Smooth muscle cell (in vitro differentiated cells): ENCODE measurements around the gene UBE2U. TPM values are rescaled to one million over a fixed set of nuclear protein-coding genes. Genes with fewer than 3 reads are reported as not detected.

ENCODE experiments used
- DNase-seq: peaks from one replicate; lab custom pipeline; 2025; ENCODE audit not compliant: unreplicated experiment; lab: John Stamatoyannopoulos, UW
- H2AFZ ChIP-seq: fragments of 200-600 bp; sonication (generic); 2 replicates; pipeline ENCODE4 v1.6.0; 2016; ENCODE audit warnings: antibody characterized with exemption, low read depth, mild to moderate bottlenecking
- H3F3A ChIP-seq: fragments of 200-600 bp; sonication (generic); 2 replicates; pipeline ENCODE4 v1.6.0; 2017; ENCODE audit warnings: antibody characterized with exemption, low read depth
- H3K27ac ChIP-seq: fragments of 200-600 bp; sonication (generic); 2 replicates; pipeline ENCODE4 v1.5.1; 2016; ENCODE audit warnings: low read depth, mild to moderate bottlenecking
- H3K27me3 ChIP-seq: fragments of 200-600 bp; sonication (generic); 2 replicates; pipeline ENCODE4 v1.6.1; 2016; ENCODE audit warnings: low read depth, mild to moderate bottlenecking
- H3K36me3 ChIP-seq: fragments of 200-600 bp; sonication (generic); 2 replicates; pipeline ENCODE4 v1.5.1; 2016; ENCODE audit warnings: low read depth
- H3K4me1 ChIP-seq: fragments of 200-600 bp; sonication (generic); 2 replicates; pipeline ENCODE4 v1.5.1; 2016; ENCODE audit warnings: low read depth
- H3K4me2 ChIP-seq: fragments of 200-600 bp; sonication (generic); 2 replicates; pipeline ENCODE4 v1.6.0; 2016; ENCODE audit warnings: mild to moderate bottlenecking
- H3K4me3 ChIP-seq: fragments of 200-600 bp; sonication (generic); 2 replicates; pipeline ENCODE4 v1.5.1; 2016; ENCODE audit warnings: mild to moderate bottlenecking
- H3K79me2 ChIP-seq: fragments of 200-600 bp; sonication (generic); 2 replicates; pipeline ENCODE4 v1.6.0; 2016; ENCODE audit warnings: low read depth, mild to moderate bottlenecking
- H3K9ac ChIP-seq: fragments of 200-600 bp; sonication (generic); 2 replicates; pipeline ENCODE4 v1.6.0; 2016; ENCODE audit warnings: low read depth
- H3K9me3 ChIP-seq: fragments of 200-600 bp; sonication (generic); replicated peaks from 2 replicates; pipeline ENCODE4 v1.5.1; 2016; ENCODE audit warnings: low read depth
- H4K20me1 ChIP-seq: fragments of 200-600 bp; sonication (generic); 2 replicates; pipeline ENCODE4 v1.6.0; 2016; ENCODE audit warnings: low read depth
- CTCF ChIP-seq: fragments of 200-600 bp; sonication (generic); IDR thresholded peaks from 2 replicates; pipeline ENCODE4 v1.5.1; 2017; ENCODE audit warnings: borderline replicate concordance, mild to moderate bottlenecking, antibody characterized with exemption; ENCODE audit not compliant: insufficient read depth, poor library complexity, severe bottlenecking
- WGBS: methylation state at CpG from one replicate; pipeline ENCODE4 v1.1.7; 2016; ENCODE audit warnings: low lambda C conversion rate; 5-methylcytosine and 5-hydroxymethylcytosine counted together
- polyA plus RNA-seq: library from polyadenylated mRNA; unstranded; fragments of >200 nt; fragmentation: Nextera tagmentation; extraction: Ambion mirVana; gene quantifications from 2 replicates; pipeline ENCODE4 v1.2.1, GENCODE V29; 2016
- total RNA-seq: library from RNA; depleted of rRNA; stranded (reverse); fragments of >200 nt; gene quantifications from 2 replicates; pipeline ENCODE4 v1.2.3, GENCODE V29; 2014

Gene UBE2U
- total and polyA plus RNA-seq, 2 experiments from 2014 or later = not detected

GRCh38 chr1:64194168-64195080 lies 9.0 kb upstream of the UBE2U start:
- H3K27me3 ChIP-seq = no peaks in the 10 kb centered on the region
- TF ChIP-seq CTCF = no peak
- H3K27ac ChIP-seq = no peak overlapping the region
- no peaks in the 10 kb centered on the region for H4K20me1 ChIP-seq
- no peaks in the 10 kb centered on the region for H3K36me3 ChIP-seq
- H2AFZ ChIP-seq = no peak overlapping the region
- no peak for DNase-seq
- 86% methylated on average over 8 of the region's 8 CpGs for WGBS
- H3F3A ChIP-seq = no peaks in the 10 kb centered on the region
- no peaks in the 10 kb centered on the region for H3K4me1 ChIP-seq
- no peak overlapping the region for H3K4me3 ChIP-seq
- H3K9ac ChIP-seq = no peak overlapping the region
- no peak overlapping the region for H3K4me2 ChIP-seq
- H3K79me2 ChIP-seq = no peaks in the 10 kb centered on the region
- no peaks in the 10 kb centered on the region for H3K9me3 ChIP-seq

- Histone ChIP-seq H4K20me1 (no peaks in the 10 kb centered on the region), H3K27me3 (no peaks in the 10 kb centered on the region), H3K79me2 (no peaks in the 10 kb centered on the region), H3K4me3 (no peak overlapping the region), H3K9ac (no peak overlapping the region), H3K9me3 (no peaks in the 10 kb centered on the region), H3K4me1 (no peaks in the 10 kb centered on the region), H3K36me3 (no peaks in the 10 kb centered on the region), H3F3A (no peaks in the 10 kb centered on the region), H3K27ac (no peak overlapping the region), H2AFZ (no peak overlapping the region), H3K4me2 (no peak overlapping the region)
- WGBS = 76% methylated on average over 1 of the region's 1 CpG
- no peak for DNase-seq
- TF ChIP-seq CTCF = no peak
These were observed 8.4 kb upstream of the UBE2U start for GRCh38 chr1:64195081-64195395.

GRCh38 chr1:64196074-64196870 lies 7.2 kb upstream of the UBE2U start:
- Histone ChIP-seq H3K36me3 (no peaks in the 10 kb centered on the region), H3K9me3 (no peaks in the 10 kb centered on the region), H2AFZ (no peak overlapping the region), H3K27me3 (no peaks in the 10 kb centered on the region), H3K9ac (no peak overlapping the region), H3K27ac (no peak overlapping the region), H3K4me2 (no peak overlapping the region), H4K20me1 (no peaks in the 10 kb centered on the region), H3K4me1 (no peaks in the 10 kb centered on the region), H3F3A (no peaks in the 10 kb centered on the region), H3K4me3 (no peak overlapping the region), H3K79me2 (no peaks in the 10 kb centered on the region)
- no peak for TF ChIP-seq CTCF
- DNase-seq = no peak
- WGBS = 75% methylated on average over 8 of the region's 8 CpGs
